Activated CD4-positive, alpha-beta T cell treated with anti-CD3 and anti-CD28 coated beads, Interleukin-2, amount 50 U/mL, for 1 hour (primary cell): ENCODE results near the gene TBCC.
"Not testable (repeated sequence)": the region's sequence is repeated elsewhere in the genome, so short reads cannot be mapped to it uniquely, and the experiment has no call there.

Experiments used
- DNase-seq: peaks from one replicate; pipeline ENCODE4 v3.0.0-alpha.2; 2020

TBCC gene

GRCh38 chr6:42769836-42770235 is 23.9 kb upstream of the TBCC start:
- DNase-seq: no peak

- no peak for DNase-seq
Observed at GRCh38 chr6:42769051-42769450, 23.1 kb upstream of the TBCC start.

- no peak for DNase-seq
Observed at GRCh38 chr6:42766163-42766670, 20.3 kb upstream of the TBCC start.

GRCh38 chr6:42764911-42765648 is 19.2 kb upstream of the TBCC start:
- DNase-seq: no peak

- no peak for DNase-seq
Observed at GRCh38 chr6:42762950-42763349, 17.0 kb upstream of the TBCC start.

GRCh38 chr6:42762426-42762859 is 16.5 kb upstream of the TBCC start:
- no peak for DNase-seq

- DNase-seq: no peak
Observed at GRCh38 chr6:42761287-42762067, 15.6 kb upstream of the TBCC start.

GRCh38 chr6:42758756-42759430 is 13.0 kb upstream of the TBCC start:
- no peak for DNase-seq

- no peak for DNase-seq
Observed at GRCh38 chr6:42756722-42757121, 10.8 kb upstream of the TBCC start.

GRCh38 chr6:42754759-42755158 is 8.9 kb upstream of the TBCC start:
- DNase-seq: no peak

- DNase-seq: no peak
Observed at GRCh38 chr6:42751055-42751454, 5.2 kb upstream of the TBCC start.

GRCh38 chr6:42748203-42748898 is 2.4 kb upstream of the TBCC start:
- no peak for DNase-seq

GRCh38 chr6:42746463-42747391 is 824 bp upstream of the TBCC start:
- peak; percentile 75 for DNase-seq

- peak; percentile 13 for DNase-seq
Observed at GRCh38 chr6:42745083-42745639, 742 bp downstream of the TBCC start.

GRCh38 chr6:42744351-42744893 is 1.5 kb downstream of the TBCC start:
- DNase-seq: no peak

GRCh38 chr6:42742116-42742894 is 3.6 kb downstream of the TBCC start:
- DNase-seq: no peak

GRCh38 chr6:42740725-42741124 is 5.2 kb downstream of the TBCC start:
- DNase-seq: no peak

GRCh38 chr6:42735976-42736375 is 9.9 kb downstream of the TBCC start:
- no peak for DNase-seq

- DNase-seq: not testable (repeated sequence)
Observed at GRCh38 chr6:42733867-42734481, 11.9 kb downstream of the TBCC start.

- DNase-seq: no peak
Observed at GRCh38 chr6:42729731-42730130, 16.2 kb downstream of the TBCC start.
